Measurements from ENCODE around the gene JCAD. TPM values are rescaled to one million over a fixed set of nuclear protein-coding genes. Genes with fewer than 3 reads are reported as not detected.
"Not testable (repeated sequence)": the region's sequence is repeated elsewhere in the genome, so short reads cannot be mapped to it uniquely, and the experiment has no call there.

JCAD gene
- total and polyA plus RNA-seq, 2 experiments from 2014 or later = 17.2 to 44.3 TPM

DNA sequence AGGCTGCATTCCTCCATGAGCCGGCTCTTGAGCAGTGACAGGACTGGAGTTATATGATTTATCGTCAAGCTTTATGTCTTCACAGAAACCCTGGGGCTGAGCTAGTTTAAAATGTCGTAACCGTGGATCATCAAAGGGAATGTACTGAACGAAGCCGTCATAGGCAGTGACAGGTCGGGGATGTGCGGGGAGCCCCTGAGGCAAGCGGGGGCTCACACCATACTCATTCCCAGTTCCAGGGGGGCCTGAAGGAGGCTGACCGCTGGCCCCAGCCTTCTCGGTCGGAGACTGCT lies 30.7 kb downstream of the JCAD start:
- Histone ChIP-seq H3K4me3 (no peak overlapping the region), H3K36me3 (peaks cover 38% of the 10 kb centered on the region), H3K27me3 (no peaks in the 10 kb centered on the region), H3K9me3 (ENCODE audit: low read depth) (no peaks in the 10 kb centered on the region), H3K27ac (no peak overlapping the region), H3K4me1 (ENCODE audit: low read depth) (peaks cover 6% of the 10 kb centered on the region)
- TF ChIP-seq, protein P1, sequence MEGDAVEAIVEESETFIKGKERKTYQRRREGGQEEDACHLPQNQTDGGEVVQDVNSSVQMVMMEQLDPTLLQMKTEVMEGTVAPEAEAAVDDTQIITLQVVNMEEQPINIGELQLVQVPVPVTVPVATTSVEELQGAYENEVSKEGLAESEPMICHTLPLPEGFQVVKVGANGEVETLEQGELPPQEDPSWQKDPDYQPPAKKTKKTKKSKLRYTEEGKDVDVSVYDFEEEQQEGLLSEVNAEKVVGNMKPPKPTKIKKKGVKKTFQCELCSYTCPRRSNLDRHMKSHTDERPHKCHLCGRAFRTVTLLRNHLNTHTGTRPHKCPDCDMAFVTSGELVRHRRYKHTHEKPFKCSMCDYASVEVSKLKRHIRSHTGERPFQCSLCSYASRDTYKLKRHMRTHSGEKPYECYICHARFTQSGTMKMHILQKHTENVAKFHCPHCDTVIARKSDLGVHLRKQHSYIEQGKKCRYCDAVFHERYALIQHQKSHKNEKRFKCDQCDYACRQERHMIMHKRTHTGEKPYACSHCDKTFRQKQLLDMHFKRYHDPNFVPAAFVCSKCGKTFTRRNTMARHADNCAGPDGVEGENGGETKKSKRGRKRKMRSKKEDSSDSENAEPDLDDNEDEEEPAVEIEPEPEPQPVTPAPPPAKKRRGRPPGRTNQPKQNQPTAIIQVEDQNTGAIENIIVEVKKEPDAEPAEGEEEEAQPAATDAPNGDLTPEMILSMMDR (IDR thresholded peaks at IDR 0.05; ENCODE audit: low read depth, low read length) = no peak
- DNase-seq (ENCODE audit: low read depth in 1 of 2, low spot score in 1 of 2) = no peak

DNA sequence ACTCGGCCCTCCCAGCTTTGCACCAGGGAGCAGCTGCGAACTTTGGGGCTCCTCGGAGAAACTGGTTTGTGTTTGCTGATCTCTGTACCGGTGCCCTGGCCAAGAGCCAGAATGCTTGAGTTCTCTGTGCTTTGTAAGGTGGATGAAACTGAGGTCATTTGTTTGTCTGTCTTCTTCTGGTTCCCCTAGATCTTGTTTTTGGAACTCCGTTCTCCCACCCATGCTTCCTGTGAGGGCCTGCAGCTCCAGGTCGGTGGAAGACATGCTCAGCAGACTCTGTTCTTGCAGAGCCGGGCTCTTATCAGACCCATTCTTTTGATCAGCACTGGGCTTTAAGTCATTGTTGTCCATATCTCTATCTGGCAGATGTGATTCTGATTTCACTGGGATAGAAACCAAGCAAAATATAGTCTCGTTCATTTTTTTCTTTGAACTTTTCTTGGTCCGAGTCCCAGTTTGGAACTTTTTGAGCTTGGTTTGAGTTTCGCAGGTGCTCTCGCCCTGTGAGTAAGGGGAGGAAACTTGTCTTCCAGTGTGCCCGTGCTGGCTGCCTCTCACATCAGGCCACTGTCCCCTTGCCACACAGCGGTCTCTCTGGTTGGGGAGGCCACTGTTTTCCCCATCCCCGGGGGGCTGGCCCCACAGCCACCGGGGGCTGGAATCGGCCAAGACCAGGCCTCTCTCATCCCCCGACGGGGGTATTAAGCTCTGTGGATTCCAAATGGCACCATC lies 31.2 kb downstream of the JCAD start:
- H3K27me3 ChIP-seq = no peaks in the 10 kb centered on the region
- H3K4me3 ChIP-seq = no peak overlapping the region
- H3K9me3 ChIP-seq (ENCODE audit: low read depth) = no peaks in the 10 kb centered on the region
- H3K27ac ChIP-seq = no peak overlapping the region
- H3K4me1 ChIP-seq (ENCODE audit: low read depth) = peaks cover 1% of the 10 kb centered on the region
- DNase-seq (ENCODE audit: low read depth in 1 of 2, low spot score in 1 of 2) = peak in 1 of 2 donors; percentile 38
- H3K36me3 ChIP-seq = peaks cover 42% of the 10 kb centered on the region
- TF ChIP-seq, protein P1 (IDR thresholded peaks at IDR 0.05; ENCODE audit: low read depth, low read length) = no peak

DNA sequence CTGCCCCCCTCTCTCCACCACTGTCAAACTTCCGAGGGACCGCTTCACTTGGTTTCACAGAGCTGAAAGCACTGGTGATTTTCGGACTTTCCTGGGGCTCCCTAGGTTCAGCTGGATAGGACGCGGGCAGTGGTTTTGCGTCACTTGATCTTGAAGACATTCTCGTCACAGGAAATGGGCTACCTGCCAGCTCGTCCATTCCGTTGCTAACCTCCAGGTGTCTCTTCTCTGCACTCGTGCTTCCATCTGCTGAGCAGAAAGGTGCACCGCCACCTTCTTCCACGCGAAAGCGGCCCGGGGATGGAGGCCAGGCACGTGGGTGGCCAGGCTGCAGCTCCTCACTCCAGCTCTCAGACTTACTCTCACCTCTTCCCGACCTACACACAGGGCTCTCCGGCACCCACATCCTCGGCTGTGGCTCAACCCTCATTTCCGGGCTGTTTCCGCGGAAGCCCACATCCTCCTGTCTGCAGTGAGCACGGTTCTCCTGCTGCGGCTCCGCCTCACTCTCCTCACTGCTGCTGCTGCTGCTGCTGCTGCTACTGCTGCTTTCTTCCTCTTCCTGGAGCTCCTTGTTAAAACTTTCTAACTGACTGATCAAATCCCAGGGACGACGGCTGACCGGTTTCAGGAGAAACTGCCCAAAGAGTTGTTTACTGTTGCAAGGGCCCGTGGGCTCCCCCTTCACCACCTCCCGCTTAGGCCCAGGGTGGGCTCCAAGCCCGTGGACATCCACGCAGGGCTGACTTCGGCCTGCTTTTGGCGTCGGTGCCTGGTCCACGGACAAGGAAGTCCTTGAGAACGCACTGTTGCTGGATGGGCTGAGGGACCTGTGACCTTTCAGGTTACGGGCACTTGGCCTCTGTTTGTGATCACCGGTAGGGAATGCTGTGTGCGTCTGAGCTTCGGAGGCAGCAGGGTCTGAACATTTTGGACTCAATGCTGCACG lies 32.1 kb downstream of the JCAD start:
- no peaks in the 10 kb centered on the region for H3K4me1 ChIP-seq (ENCODE audit: low read depth)
- no peak for DNase-seq (ENCODE audit: low read depth in 1 of 2, low spot score in 1 of 2)
- H3K36me3 ChIP-seq = peaks cover 44% of the 10 kb centered on the region
- H3K9me3 ChIP-seq (ENCODE audit: low read depth) = no peaks in the 10 kb centered on the region
- TF ChIP-seq, protein P1 (IDR thresholded peaks at IDR 0.05; ENCODE audit: low read depth, low read length) = no peak
- no peaks in the 10 kb centered on the region for H3K27me3 ChIP-seq
- H3K4me3 ChIP-seq = no peak overlapping the region
- no peak overlapping the region for H3K27ac ChIP-seq

DNA sequence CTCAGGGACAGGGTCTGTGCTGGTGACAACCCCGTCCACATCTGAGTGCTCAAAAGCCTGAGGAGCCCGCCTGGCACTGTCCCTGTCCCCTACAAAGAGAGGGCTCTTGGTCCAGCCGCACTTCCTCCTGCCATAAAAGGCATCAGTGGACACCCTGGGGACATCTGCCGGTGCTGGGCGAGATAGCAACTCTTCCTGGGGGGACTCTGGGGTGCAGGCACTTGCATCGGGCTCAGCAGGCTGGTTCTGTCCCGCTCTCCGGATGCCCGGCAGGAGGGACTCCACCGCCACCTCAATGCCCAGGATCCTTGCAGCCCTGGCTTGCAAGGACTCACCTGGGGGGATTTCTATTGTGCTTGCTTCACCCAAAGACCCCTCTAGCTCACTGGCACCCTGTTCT lies 32.8 kb downstream of the JCAD start:
- DNase-seq (ENCODE audit: low read depth in 1 of 2, low spot score in 1 of 2) = no peak
- Histone ChIP-seq H3K9me3 (ENCODE audit: low read depth) (no peaks in the 10 kb centered on the region), H3K27ac (no peak overlapping the region), H3K27me3 (no peaks in the 10 kb centered on the region), H3K4me3 (no peak overlapping the region), H3K4me1 (ENCODE audit: low read depth) (no peaks in the 10 kb centered on the region), H3K36me3 (peaks cover 49% of the 10 kb centered on the region)
- TF ChIP-seq, protein P1 (IDR thresholded peaks at IDR 0.05; ENCODE audit: low read depth, low read length) = no peak

DNA sequence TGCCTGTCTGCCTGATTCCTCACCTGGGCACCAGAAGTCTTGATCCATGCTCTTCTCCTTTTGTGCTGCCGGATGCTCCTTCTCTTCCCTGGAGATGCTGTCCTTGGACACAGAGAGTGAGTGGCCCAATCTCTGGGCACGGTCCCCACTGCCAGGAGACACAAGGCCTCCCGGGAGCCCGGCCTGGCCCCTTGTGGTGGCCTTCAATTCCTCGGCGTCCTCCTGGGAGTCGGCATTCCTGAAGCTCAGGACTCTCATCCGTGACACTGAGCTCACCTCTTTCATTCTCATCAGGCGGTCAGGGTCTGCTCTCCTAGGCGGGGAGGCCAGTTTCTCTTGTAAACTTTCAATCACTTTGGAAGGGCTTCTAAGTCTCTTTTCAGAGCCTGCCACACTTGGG lies 33.3 kb downstream of the JCAD start:
- Histone ChIP-seq H3K4me3 (no peak overlapping the region), H3K36me3 (peaks cover 49% of the 10 kb centered on the region), H3K4me1 (ENCODE audit: low read depth) (no peaks in the 10 kb centered on the region), H3K9me3 (ENCODE audit: low read depth) (no peaks in the 10 kb centered on the region), H3K27ac (no peak overlapping the region), H3K27me3 (no peaks in the 10 kb centered on the region)
- DNase-seq (ENCODE audit: low read depth in 1 of 2, low spot score in 1 of 2) = no peak
- TF ChIP-seq, protein P1 (IDR thresholded peaks at IDR 0.05; ENCODE audit: low read depth, low read length) = no peak

DNA sequence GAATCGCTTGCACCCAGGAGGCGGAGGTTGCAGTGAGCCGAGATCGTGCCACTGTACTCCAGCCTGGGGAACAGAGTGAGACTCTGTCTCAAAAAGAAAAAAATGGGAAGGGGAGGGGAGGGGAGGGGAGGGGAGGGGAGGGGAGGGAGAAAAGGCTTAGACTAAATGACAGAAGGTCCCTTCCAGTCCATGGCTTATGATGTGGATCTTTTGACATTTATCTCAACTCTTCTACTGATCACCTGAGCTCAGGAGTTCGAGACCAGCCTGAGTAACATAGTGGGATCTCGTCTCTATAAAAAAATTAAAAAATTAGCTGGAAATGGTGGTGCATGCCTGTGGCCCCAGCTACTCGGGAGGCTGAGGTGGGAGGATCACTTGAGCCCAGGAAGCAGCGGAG lies 34.0 kb downstream of the JCAD start:
- not testable (repeated sequence) for DNase-seq (ENCODE audit: low read depth in 1 of 2, low spot score in 1 of 2); H3K9me3 ChIP-seq (ENCODE audit: low read depth); H3K27me3 ChIP-seq; H3K4me3 ChIP-seq; H3K4me1 ChIP-seq (ENCODE audit: low read depth); H3K27ac ChIP-seq
- peaks cover 49% of the 10 kb centered on the region for H3K36me3 ChIP-seq
